ENCODE data around the gene NTM.

GRCh38 chr11:132137981-132138313 is 767.5 kb downstream of the NTM start:
- TF ChIP-seq CTCF (IDR thresholded peaks at IDR 0.05) (no peak), POLR2A (IDR thresholded peaks at IDR 0.05) (no peak)

All from Peyer's patch (tissue), 4 donors.